Measurements from ENCODE around the gene CYSRT1. TPM values are rescaled to one million over a fixed set of nuclear protein-coding genes. Genes with fewer than 3 reads are reported as not detected.

The CYSRT1 gene
- polyA plus RNA-seq, 3 donors: 3.1 to 6.6 (median 5.6) TPM

DNA sequence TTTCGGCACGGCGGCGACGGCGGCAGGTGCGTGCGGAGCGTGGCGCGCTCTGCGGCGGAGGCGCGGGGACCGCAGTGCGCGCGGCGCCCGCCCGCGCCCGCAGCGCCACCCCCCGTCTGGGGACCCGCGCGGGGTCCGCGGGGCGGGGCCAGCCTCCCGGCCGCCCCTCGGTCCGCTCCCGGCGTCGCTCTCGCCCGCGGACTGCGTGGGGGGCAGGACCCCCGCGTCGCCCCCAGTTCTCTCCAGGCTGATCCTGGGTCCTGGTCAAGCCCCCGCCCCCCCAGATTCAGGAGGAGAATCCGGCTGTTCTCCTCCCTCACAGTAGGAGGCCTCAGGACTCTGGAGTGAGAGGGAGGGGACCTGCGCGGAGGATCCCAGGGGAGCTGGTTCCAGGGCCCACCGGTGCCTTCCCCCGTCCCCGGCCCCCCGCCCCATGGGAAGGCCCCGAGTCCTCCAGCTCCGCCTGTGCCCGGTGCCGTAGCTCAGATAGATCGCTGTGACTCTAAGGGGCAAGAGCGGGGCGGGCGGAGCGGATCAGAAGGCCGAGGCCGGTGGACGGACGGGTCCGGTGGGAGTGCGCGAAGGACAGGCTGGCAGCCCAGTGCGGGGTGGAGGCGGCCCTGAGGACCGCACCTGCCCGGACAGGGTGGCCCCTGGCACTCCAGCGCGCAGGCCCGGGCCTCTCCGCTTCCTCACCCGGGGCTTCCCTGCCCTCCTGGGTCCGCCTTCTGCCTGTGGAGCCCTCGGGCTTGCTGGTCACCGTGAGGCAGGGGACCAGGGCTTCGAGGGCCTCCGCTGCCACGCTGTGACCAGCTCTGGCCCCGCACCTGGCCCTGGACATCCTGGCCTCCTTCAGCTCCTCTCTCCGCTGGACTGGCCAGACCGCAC lies 2.5 kb upstream of the CYSRT1 start, which contains the start of gene RNF208:
Gene RNF208 (minus strand): TSS at position 51 of the 888 bp plus-strand sequence. CDS start 1,028 bp downstream, outside the sequence.
- no peak for DNase-seq (ENCODE audit: low read depth in 3 of 3, low spot score in 2 of 3)

DNA sequence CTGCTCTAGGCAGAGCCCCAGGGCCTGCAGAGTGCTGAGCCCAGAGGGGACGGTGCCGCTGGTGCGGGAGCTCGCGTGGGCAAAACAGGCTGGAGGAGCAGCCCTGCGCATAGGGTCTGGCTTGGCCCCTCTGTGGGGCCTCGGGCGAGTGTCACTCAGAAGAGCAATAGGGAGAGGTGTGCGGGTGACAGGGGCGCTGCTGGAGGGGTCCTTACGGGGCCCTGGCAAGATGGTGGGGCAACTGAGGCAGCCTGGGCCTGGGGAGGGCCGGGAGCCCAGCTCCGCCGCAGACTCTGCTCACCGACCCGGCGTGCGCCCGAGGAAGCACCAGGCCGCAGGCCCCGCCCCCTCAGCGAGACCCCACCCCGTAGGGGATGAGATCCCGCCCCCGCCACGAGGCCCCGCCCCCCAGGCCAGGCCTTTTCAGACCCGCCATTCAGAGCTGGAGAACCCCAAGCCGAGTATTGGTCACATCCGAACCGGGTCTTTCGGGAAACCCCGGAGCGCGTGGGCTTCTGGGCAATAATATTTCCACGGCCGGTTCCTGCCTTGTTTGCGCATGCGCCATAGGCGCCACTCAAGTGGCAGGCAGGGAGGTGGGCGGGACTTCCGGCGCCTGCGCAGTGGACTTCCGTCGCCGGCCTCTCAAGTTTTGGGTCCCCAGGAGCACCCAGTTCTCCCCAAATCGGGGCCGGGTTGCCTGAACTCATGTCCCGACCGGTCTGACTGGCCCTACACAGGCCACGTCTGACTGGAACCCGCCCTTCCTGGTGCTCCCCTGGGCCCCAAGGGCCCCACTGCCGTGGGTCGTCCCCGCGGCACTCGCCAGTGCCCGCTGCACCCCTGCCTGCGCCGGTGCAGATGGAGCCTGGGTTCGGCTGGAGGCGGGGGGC lies 1.6 kb upstream of the CYSRT1 start:
- DNase-seq (ENCODE audit: low read depth in 3 of 3, low spot score in 2 of 3): peak; percentile 90 to 93 (median 92)

DNA sequence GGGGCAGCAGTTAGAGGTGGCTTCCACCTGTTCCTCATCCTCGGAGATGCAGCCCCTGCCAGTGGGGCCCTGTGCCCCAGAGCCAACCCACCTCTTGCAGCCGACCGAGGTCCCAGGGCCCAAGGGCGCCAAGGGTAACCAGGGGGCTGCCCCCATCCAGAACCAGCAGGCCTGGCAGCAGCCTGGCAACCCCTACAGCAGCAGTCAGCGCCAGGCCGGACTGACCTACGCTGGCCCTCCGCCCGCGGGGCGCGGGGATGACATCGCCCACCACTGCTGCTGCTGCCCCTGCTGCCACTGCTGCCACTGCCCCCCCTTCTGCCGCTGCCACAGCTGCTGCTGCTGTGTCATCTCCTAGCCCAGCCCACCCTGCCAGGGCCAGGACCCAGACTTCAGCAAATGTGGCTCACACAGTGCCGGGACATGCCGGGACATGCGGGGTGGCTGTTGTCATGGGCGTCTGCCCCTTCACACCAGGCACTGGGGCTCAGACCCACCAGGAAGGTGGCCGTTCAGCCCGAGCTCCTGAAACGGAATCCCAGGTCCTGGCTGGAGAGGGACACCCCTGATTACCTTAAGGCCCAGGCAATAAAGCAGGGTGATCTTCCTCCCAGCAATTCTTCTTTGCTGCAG lies 841 bp downstream of the CYSRT1 start:
- DNase-seq (ENCODE audit: low read depth in 3 of 3, low spot score in 2 of 3): no peak

DNA sequence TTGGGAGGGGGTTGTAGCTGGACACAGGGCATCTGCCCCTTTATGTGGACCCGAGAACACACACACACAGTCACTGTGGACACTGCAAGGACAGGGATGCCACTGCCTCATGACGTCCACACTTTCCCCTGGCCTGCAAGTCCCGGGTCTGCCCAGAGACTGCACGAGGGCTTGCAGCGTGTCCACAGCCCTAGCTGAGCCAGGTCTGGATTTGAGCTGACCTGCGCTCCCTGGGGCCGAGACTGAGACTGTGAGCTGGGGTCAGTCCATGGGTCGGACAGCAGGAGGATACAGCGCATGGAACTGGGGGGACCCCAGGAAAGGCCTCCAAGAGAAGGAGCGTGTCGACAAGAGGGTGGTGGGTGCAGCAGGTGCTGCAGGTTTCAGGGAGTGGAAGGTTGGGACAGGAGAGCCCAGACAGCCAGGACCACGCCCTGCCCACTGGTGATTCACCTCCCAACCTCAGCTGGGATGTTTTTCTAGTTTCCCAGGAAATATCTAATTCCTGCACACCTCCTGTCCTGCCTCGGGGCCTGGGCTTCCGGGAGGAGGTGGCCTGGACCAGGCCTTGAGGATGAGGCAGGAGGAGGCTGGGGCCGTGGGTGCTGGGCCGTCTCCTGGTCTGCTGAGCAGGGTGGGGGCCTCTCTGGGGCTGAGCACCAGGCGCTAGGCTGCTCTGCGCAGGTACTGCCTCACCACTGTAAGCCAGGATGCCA lies 1.5 kb downstream of the CYSRT1 start:
- no peak for DNase-seq (ENCODE audit: low read depth in 3 of 3, low spot score in 2 of 3)

DNA sequence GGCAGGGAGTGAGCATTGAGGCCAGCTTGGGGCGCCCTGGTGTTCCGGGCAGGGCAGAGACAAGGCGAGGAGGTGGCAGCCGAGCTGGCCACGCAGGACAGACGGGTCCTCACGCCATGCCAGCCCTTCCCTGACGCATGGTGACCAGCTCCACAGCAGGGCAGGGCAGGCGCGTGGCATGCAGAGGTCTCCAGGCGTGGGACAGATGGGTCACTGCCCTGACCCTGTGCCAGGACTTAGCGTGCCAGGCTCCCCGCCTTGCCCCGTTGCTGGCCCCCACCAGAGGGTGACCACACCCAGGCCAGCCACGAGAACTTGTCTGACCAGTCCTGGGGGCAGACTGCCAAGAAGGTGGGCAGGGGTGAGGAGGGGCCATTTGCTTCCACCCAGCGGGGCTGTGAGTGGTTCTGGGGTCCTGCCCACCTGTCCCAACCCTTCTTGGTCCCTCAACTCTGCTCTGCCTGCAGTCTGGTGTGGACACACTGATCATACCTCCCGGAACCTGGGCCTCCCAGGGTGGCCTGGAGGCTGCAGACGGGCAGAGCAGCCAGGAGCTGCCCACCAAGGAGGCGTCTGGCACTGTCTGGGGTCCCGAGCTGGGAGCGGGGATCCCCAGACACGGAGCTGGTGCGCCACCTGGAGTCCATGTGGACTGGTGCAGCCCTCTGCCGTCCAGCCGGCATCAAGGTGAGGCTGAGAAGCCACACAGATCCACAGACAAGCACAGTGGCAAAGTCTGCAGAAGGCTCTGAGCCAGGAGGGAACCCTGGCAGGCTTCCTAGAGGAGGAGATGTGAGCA lies 2.3 kb downstream of the CYSRT1 start, which contains the start of gene RNF224:
Gene RNF224 (plus strand): TSS at position 449 of the 799 bp plus-strand sequence. CDS start 834 bp downstream, outside the sequence.
- DNase-seq (ENCODE audit: low read depth in 3 of 3, low spot score in 2 of 3): peak; percentile 48 to 66 (median 55)

DNA sequence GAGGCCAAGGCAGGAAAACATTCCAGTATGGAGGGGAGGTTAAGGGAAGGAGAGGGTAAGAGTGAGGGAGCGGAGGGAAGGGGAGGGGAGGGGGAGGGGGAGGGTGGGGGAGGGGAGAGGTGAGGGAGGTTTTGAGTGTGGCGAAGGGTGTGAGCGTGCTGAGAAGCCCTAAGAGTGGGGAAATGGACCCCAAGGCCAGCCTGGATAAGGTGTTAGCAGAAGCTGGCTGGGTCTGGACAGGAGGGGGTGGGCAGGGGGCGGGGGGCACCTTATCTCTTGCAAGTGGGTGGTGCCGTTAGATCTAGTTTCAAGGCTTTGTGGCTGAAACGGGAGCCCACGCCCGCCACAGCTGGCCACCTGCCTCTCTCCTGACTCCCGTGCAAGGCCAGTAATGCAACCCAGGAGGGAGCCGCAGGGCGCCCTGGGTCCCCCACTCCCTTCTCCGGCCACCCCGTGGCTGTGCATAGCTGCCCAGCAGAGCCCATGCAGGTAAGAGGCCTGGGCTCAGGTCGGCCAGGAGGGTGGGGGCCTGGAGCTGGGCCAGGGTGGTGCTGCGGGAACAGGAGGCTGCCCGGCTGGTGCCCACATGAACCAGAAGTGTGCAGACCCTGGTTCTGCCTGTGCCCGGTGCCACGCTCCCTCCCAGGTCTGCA lies 3.0 kb downstream of the CYSRT1 start:
- no peak for DNase-seq (ENCODE audit: low read depth in 3 of 3, low spot score in 2 of 3)

DNA sequence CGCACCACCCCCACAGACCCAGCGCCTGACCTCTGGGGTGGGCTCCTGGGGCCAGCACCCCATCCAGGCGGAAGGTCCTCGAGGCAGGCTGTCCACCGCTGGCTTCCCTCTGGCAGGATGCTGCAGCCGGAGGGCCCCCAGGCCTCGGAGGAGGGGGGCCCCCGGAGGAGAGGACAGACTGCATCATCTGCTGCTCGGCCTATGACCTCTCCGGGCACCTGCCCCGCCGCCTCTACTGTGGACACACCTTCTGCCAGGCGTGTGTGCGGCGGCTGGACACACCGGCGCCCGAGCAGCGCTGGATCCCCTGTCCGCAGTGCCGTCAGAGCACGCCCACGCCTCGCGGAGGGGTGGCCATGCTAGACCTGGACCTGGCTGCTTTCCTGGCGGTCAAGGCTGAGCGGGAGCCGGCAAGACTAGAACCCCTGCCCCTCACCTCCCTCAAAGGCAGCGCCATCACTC lies 3.6 kb downstream of the CYSRT1 start:
- DNase-seq (ENCODE audit: low read depth in 3 of 3, low spot score in 2 of 3): no peak

DNA sequence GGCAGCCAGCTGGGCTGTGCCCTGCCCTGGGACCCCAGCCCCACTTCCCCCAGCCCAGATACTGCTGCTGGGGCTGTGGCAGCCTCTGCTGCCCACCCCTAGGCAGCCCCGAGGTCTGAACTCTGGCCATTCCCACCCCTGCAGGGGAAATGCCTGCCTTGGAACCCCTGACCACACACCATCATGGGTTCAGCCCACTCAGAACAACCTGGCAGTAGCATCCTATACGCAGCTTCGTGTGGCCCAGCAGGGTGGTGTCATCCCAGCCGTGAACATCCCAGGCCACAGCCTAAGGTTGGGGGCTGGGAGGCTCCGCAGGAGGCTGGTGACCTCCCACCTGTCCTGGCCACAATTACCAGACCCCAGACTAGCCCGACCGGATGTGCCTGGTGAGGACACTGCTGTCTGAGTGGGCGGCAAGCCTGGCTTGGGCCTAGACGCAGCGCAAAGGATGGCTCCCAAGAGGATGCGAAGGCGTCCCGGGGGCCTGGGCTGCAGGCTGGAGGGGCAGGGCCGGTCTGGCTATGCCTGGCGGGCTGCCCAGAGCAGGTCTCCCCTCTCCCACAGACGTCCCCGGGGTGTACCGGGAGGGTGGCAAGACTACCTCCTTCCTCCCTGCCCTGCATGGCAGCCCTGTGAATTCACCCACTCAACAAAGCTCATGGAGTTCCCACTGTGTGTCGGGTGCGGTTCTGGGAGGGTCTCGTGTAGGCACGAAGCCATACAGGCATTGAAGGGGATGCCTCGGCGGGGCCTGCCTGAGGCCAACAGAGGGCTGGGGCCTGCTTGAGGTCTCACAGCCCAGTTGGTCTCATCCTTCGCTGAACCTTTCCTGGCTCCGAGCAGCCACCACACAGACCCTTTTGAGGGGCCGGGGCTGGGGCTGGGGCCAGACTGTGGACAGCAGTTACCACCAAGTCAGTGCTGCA lies 4.3 kb downstream of the CYSRT1 start:
- DNase-seq (ENCODE audit: low read depth in 3 of 3, low spot score in 2 of 3): no peak

DNA sequence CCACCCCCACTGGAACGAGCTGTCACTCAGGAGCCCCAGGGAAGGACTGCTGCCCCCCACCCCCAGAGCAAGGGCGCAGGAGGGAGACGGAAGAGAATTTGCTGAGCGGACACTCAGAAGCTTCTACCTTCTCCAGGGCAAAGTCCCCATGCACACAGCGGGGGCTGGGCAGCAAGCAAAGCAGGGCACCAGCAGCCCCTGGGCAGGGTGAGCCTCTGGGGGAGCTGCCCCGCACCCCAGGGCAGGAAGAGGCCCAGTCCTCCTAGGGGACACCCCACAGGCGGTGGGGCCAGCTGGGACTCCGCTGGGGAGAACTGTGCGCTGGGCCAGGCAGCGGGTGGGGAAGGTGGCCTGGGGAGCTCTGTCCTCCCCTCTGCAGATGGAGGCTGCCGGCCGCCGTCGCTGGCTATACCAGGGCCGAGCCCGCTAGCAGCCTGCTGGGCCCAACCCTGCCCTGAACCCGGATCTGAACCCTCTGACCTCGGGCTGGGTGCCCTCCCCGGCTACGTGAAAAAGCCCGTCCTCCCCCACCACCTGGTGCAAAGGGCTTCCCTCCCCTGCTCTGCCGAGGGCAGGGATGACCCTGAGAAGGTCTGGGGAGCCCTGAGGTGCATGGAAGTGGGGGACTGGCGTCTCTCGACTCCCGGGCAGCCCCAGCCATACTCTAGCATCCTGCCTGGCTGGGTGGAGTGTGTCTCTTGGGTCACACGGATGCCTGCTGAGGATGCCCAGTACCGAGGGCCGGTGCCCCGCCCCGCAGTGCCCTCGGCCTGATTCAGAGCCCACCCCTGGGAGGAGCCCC lies 5.1 kb downstream of the CYSRT1 start:
- no peak for DNase-seq (ENCODE audit: low read depth in 3 of 3, low spot score in 2 of 3)

DNA sequence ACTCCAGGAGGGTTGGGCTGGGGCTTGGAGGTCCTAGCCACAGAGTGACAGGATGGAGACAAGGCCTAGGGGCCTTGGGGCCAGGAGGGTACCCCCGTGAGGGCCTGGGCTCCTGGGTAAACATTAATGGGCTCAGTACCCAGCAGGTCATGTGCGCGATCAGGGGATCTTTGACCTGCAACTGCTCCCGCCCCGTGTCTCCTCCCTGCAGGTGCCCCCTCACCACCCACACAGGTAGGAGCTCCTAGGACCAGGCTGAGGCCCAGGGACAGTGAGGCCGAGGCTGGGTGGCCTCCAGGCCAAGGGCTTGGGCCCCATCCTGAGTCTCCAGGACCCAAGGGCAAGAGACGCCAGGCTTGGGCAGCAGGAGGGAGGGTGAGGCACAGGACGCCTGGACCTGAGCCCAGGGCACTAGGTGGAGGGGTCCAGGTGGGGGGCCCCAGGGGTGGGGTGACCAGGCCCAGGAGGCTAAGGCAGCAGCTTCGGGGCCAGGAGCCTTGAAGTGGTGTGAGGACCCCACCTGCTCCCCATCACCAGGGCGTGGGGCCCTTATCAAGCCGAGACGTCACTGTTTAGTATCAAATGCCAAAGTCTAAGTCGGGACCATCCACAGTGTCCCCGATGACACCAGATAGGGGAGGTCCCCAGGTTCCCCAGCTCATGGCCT lies 5.9 kb downstream of the CYSRT1 start, which contains the start of gene SLC34A3:
Gene SLC34A3 (plus strand): TSS at position 197 of the 667 bp plus-strand sequence. CDS start 802 bp downstream, outside the sequence.
- DNase-seq (ENCODE audit: low read depth in 3 of 3, low spot score in 2 of 3): no peak

DNA sequence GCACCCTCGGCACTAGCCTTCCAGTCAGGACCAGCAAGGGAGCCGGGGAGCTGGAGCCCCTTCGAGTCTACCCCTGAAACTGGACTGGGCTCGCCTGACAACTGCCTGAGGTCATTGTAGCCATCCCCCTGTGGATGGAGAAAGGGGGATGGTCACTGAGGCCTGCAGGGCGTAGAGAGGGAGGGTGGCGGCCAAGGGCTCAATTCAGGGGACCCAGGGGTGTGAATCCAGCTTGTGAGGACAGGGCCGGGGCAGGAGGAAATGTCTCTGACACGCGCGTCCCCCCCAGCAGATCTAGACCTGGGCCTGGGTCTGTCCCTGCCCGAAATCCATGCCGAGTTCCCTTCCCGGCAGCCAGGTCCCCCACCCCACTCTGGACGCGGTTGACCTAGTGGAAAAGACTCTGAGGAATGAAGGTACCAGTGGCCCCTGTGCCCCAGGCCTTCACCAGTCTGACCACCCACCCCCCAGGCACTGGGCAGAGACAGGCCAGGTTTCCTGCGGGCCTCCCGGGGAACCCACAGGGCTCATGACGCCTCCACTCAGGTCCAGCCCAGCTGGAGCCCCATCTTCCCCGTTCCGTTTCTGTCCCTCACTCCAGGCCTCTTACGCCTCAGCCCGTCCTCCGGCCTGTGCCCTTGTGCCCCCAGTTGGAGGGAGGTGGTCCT lies 6.5 kb downstream of the CYSRT1 start:
- no peak for DNase-seq (ENCODE audit: low read depth in 3 of 3, low spot score in 2 of 3)

DNA sequence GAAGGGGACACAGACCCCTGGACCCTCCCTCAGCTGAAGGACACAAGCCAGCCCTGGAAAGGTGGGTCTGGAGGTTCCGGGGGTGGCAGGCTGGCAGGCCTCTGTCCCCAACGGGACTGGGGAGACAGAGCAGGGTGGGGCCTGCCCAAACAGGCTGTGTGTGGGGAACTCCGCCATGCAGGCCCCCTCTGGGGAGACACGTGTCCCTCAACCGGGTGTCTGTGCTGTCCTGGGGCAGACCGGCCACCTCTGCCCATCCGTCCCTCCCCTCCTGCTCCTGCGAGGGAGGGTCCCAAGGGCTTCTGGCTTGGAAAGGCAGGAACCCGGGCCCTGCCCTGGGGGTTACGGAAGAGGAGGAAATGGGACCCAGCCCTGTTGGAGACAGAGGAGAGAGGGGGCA lies 7.1 kb downstream of the CYSRT1 start:
- DNase-seq (ENCODE audit: low read depth in 3 of 3, low spot score in 2 of 3): no peak

DNA sequence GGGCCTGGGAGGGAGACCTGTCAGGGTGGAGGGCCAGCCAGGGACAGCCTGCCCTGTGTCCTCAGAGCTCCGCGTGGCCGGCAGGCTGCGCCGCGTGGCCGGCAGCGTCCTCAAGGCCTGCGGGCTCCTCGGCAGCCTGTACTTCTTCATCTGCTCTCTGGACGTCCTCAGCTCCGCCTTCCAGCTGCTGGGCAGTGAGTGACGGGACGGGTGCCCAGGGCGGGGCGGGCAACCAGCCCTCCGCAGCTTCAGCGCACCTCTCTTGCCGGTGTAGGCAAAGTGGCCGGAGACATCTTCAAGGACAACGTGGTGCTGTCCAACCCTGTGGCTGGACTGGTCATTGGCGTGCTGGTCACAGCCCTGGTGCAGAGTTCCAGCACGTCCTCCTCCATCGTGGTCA lies 7.5 kb downstream of the CYSRT1 start:
- DNase-seq (ENCODE audit: low read depth in 3 of 3, low spot score in 2 of 3): no peak

DNA sequence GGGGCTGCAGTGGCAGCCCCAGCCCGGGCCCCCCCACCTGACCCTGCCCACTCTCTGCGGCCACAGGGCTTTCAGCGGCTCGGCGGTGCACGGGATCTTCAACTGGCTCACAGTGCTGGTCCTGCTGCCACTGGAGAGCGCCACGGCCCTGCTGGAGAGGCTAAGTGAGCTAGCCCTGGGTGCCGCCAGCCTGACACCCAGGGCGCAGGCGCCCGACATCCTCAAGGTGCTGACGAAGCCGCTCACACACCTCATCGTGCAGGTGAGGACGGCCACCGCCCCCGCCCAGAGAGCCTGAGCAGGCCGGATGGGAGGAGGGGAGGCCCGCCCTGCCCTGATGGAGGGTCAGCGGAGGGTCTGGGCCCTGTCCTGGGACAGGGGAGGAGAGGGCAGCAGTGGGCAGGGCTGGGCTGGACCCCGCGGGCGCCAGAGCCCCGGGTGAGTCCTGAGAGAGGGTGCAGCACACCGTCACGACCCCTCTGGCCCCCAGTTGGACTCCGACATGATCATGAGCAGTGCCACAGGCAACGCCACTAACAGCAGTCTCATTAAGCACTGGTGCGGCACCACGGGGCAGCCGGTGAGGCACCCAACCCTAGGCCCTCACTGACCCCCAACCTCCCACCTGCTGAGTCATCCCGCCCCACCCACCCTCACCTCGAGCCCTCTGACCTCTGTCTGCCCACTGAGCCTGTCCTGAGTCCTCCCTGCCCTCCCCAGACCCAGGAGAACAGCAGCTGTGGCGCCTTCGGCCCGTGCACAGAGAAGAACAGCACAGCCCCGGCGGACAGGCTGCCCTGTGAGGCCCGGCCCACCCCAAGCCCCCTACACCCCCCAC lies 8.4 kb downstream of the CYSRT1 start:
- DNase-seq (ENCODE audit: low read depth in 3 of 3, low spot score in 2 of 3): no peak
